ENCODE data around the gene PFN4. TPM values are rescaled to one million over a fixed set of nuclear protein-coding genes. Genes with fewer than 3 reads are reported as not detected.

The PFN4 gene
- total and polyA plus RNA-seq, 9 of the 15 experiments (the other 6 are each of a cell fraction or from before 2014, with no cell fraction given) = 0.07 to 0.54 (median 0.31) TPM; not detected in 2

DNA sequence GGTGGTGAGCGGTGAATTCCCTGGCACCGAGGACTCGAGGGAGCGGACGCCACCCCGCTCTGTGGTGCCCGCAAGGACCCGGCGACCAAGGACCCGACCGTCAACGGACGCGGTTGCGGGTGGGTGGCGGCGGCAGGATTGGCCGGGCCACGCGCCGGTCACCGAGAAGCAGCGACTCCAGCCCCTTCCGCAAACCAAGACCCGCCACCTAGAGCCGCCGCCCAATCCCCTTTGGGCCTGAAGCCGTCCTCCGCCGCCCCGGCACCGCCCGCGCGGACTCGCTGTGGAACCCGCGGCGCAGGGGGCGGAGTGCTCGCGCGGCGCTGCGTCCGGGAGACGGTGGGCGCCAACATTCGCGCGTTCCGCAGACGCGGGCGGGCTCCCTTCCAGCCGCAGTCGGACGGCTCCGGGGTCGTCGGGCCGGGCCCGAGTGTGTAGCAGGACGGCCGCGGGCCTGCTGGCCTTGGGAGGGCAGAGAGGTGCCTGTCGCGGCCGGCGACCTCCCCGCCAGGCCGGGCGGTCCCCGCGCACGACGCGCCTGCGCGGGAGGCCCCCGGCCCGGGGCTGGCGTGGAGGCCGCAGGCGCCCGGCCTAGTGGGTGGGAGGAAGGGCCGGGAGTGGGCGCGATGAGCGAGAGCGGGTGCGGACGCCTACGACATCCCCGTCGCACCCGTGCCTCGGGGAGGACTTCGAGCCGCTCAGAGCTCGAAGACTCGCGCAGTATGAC lies at the start of gene PFN4, which contains the start of gene FAM228B (continued):
- TF ChIP-seq HOMEZ (CRISPR knock-in tag; IDR thresholded peaks at IDR 0.05) (no peak), CBX8 (IDR thresholded peaks at IDR 0.05; ENCODE audit: borderline replicate concordance, extremely low read depth, low read depth, low read length, poor library complexity, severe bottlenecking) (no peak), HDAC8 (tag; IDR thresholded peaks at IDR 0.05) (no peak), U2AF1 (optimal IDR thresholded peaks at IDR 0.05; ENCODE audit: low read depth, low read length) (peak; percentile 81), PURB (CRISPR knock-in tag; IDR thresholded peaks at IDR 0.05; ENCODE audit: low read depth) (no peak), ESRRA (IDR thresholded peaks at IDR 0.05; ENCODE audit: borderline replicate concordance, low read depth) (no peak; the same call in 1 of the 2 replicates), ZNF785 (CRISPR knock-in tag; IDR thresholded peaks at IDR 0.05) (no peak), ZNF764 (CRISPR knock-in tag; IDR thresholded peaks at IDR 0.05; ENCODE audit: low read depth) (no peak), FOXO4 (CRISPR knock-in tag; IDR thresholded peaks at IDR 0.05) (no peak), HMGN3 (IDR thresholded peaks at IDR 0.05; ENCODE audit: borderline replicate concordance, extremely low read depth, insufficient read length, low read depth, low read length) (peak; percentile 32), MTF1 (CRISPR knock-in tag; IDR thresholded peaks at IDR 0.05; ENCODE audit: borderline replicate concordance) (no peak), NEUROD1 (IDR thresholded peaks at IDR 0.05; ENCODE audit: borderline replicate concordance, low read depth, low read length, partially characterized antibody) (no peak), CBFA2T3 (IDR thresholded peaks at IDR 0.05) (no peak), ZNF175 (CRISPR knock-in tag; IDR thresholded peaks at IDR 0.05; ENCODE audit: low read depth) (no peak), SPI1 (IDR thresholded peaks at IDR 0.05; ENCODE audit: borderline replicate concordance, low read depth, low read length) (peak; percentile 54; the same call in 1 of the 2 replicates), PBX2 (CRISPR knock-in tag; IDR thresholded peaks at IDR 0.05; ENCODE audit: low read depth) (peak; percentile 77), PBX2 (tag; conservative IDR thresholded peaks at IDR 0.05; ENCODE audit: low read depth) (peak; percentile 80)
- TF ChIP-seq, protein P1, sequence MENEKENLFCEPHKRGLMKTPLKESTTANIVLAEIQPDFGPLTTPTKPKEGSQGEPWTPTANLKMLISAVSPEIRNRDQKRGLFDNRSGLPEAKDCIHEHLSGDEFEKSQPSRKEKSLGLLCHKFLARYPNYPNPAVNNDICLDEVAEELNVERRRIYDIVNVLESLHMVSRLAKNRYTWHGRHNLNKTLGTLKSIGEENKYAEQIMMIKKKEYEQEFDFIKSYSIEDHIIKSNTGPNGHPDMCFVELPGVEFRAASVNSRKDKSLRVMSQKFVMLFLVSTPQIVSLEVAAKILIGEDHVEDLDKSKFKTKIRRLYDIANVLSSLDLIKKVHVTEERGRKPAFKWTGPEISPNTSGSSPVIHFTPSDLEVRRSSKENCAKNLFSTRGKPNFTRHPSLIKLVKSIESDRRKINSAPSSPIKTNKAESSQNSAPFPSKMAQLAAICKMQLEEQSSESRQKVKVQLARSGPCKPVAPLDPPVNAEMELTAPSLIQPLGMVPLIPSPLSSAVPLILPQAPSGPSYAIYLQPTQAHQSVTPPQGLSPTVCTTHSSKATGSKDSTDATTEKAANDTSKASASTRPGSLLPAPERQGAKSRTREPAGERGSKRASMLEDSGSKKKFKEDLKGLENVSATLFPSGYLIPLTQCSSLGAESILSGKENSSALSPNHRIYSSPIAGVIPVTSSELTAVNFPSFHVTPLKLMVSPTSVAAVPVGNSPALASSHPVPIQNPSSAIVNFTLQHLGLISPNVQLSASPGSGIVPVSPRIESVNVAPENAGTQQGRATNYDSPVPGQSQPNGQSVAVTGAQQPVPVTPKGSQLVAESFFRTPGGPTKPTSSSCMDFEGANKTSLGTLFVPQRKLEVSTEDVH (IDR thresholded peaks at IDR 0.05; ENCODE audit: low read depth, partially characterized antibody) = no peak
